PFSK-1 (cell line): ENCODE data around the gene RUFY1.

Experiments
- FOXP2 ChIP-seq: optimal IDR thresholded peaks from 2 replicates; pipeline ENCODE3; 2011; ENCODE audit warnings: borderline replicate concordance, control low read depth, inconsistent platforms; ENCODE audit not compliant: insufficient read depth; ENCODE audit errors: extremely low read length, extremely low read depth
- POLR2AphosphoS5 ChIP-seq: IDR thresholded peaks from 2 replicates; pipeline ENCODE4 v1.6.1; 2012; ENCODE audit warnings: low read depth, mild to moderate bottlenecking, control low read depth, low read length, moderate library complexity
- REST ChIP-seq, 2 experiments: IDR thresholded peaks; 2 replicates each; pipeline versions ENCODE4 v1.6.1 to v1.8.0; 2011 to 2012; ENCODE audit warnings: low read depth in 2 of 2, low read length in 2 of 2, control low read depth in 1 of 2, inconsistent platforms in 1 of 2, mild to moderate bottlenecking in 1 of 2, moderate library complexity in 1 of 2; ENCODE audit not compliant: insufficient read depth in 1 of 2
- SIN3A ChIP-seq: IDR thresholded peaks from 2 replicates; pipeline ENCODE4 v1.6.1; 2012; ENCODE audit warnings: mild to moderate bottlenecking, low read length, moderate library complexity, borderline replicate concordance; ENCODE audit not compliant: insufficient read depth
- TAF1 ChIP-seq: IDR thresholded peaks from 2 replicates; pipeline ENCODE4 v1.6.1; 2012; ENCODE audit warnings: low read length, control low read depth, borderline replicate concordance; ENCODE audit not compliant: insufficient read depth

RUFY1 gene

GRCh38 chr5:179564526-179564925 lies 14.2 kb downstream of the RUFY1 start:
- TF ChIP-seq TAF1: no peak
- TF ChIP-seq SIN3A: no peak

- TF ChIP-seq FOXP2 (no peak), TAF1 (no peak), SIN3A (peak; percentile 43; the same call in 1 of the 2 replicates), POLR2AphosphoS5 (no peak), REST (IDR thresholded peaks at IDR 0.05; ENCODE audit: insufficient read depth in 1 of 2, low read depth in 2 of 2, low read length in 2 of 2) (no peak)
Measured at GRCh38 chr5:179568721-179569120, 18.4 kb downstream of the RUFY1 start.

- no peak for TF ChIP-seq REST (IDR thresholded peaks at IDR 0.05; ENCODE audit: insufficient read depth in 1 of 2, low read depth in 2 of 2, low read length in 2 of 2)
- TF ChIP-seq POLR2AphosphoS5: no peak
- TF ChIP-seq SIN3A: no peak
- TF ChIP-seq FOXP2: no peak
- TF ChIP-seq TAF1: no peak
Measured at GRCh38 chr5:179572386-179572785, 22.0 kb downstream of the RUFY1 start.

- no peak for TF ChIP-seq POLR2AphosphoS5
- TF ChIP-seq TAF1: no peak
- TF ChIP-seq REST (IDR thresholded peaks at IDR 0.05; ENCODE audit: insufficient read depth in 1 of 2, low read depth in 2 of 2, low read length in 2 of 2): no peak
- no peak for TF ChIP-seq SIN3A
- TF ChIP-seq FOXP2: no peak
Measured at GRCh38 chr5:179577286-179577960, 27.1 kb downstream of the RUFY1 start.

- TF ChIP-seq FOXP2 (no peak), TAF1 (no peak), POLR2AphosphoS5 (no peak), SIN3A (no peak), REST (IDR thresholded peaks at IDR 0.05; ENCODE audit: insufficient read depth in 1 of 2, low read depth in 2 of 2, low read length in 2 of 2) (no peak)
Measured at GRCh38 chr5:179585941-179586401, 35.6 kb downstream of the RUFY1 start.
